Loucy (cell line): Measurements from ENCODE around the gene SLC6A1.

Source experiments
- CTCF ChIP-seq: fragments of 200-600 bp; sonication (generic); conservative IDR thresholded peaks from 2 replicates; pipeline ENCODE4 v1.5.1; 2014; ENCODE audit warnings: mild to moderate bottlenecking, antibody characterized with exemption, low read length
- EZH2phosphoT487 ChIP-seq: fragments of 200-600 bp; IDR thresholded peaks from 2 replicates; pipeline ENCODE4 v1.6.1; 2018; ENCODE audit warnings: antibody characterized with exemption, mild to moderate bottlenecking, moderate library complexity, borderline replicate concordance

- TF ChIP-seq CTCF (no peak), EZH2phosphoT487 (no peak)
Measured at GRCh38 chr3:11086856-11087255, 94.3 kb downstream of the SLC6A1 start.
